GM12878 (cell line): ENCODE measurements around the gene FAM184B.

Source experiments
- ATF2 ChIP-seq: IDR thresholded peaks from 2 replicates; pipeline ENCODE4 v1.6.1; 2012; ENCODE audit warnings: low read length, inconsistent platforms
- CHD4 ChIP-seq: fragments of 200-600 bp; sonication (generic); IDR thresholded peaks from 2 replicates; pipeline ENCODE4 v1.6.1; 2016; ENCODE audit warnings: mild to moderate bottlenecking
- CREM ChIP-seq: IDR thresholded peaks from 2 replicates; pipeline ENCODE4 v1.6.1; 2014; ENCODE audit warnings: antibody characterized with exemption, low read depth
- CTCF ChIP-seq, 3 experiments: IDR thresholded peaks in 2 of 3; conservative IDR thresholded peaks in 1 of 3; 2 replicates each; pipeline ENCODE4 v1.5.1; 2011; ENCODE audit warnings: low read depth in 3 of 3, low read length in 3 of 3, mild to moderate bottlenecking in 3 of 3, control low read depth in 2 of 3, moderate library complexity in 2 of 3, inconsistent platforms in 1 of 3, mixed read lengths in 1 of 3; ENCODE audit not compliant: control insufficient read depth in 2 of 3, insufficient read depth in 1 of 3; ENCODE audit errors: extremely low read depth in 1 of 3
- ELK1 ChIP-seq: IDR thresholded peaks from 2 replicates; pipeline ENCODE4 v1.6.1; 2012; ENCODE audit warnings: low read depth, low read length, improper control_type of control experiment
- EZH2 ChIP-seq: IDR thresholded peaks from 2 replicates; pipeline ENCODE4 v1.6.1; 2012; ENCODE audit warnings: low read depth, mild to moderate bottlenecking, control low read depth, inconsistent platforms, low read length, borderline replicate concordance; ENCODE audit not compliant: control insufficient read depth
- HDAC2 ChIP-seq: fragments of 200-600 bp; sonication (generic); IDR thresholded peaks from 2 replicates; pipeline ENCODE4 v1.6.1; 2017
- LARP7 ChIP-seq: fragments of 450-650 bp; IDR thresholded peaks from 2 replicates; pipeline ENCODE4 v1.6.1; 2017; ENCODE audit warnings: mild to moderate bottlenecking
- POLR2A ChIP-seq: IDR thresholded peaks from 2 replicates; pipeline ENCODE4 v1.6.1; 2011; ENCODE audit warnings: low read depth, mild to moderate bottlenecking, low read length
- SP1 ChIP-seq: IDR thresholded peaks from one replicate; pipeline ENCODE4 v1.6.1; 2011; ENCODE audit warnings: low read depth, low read length
- TAF1 ChIP-seq: IDR thresholded peaks from 2 replicates; pipeline ENCODE4 v1.6.1; 2011; ENCODE audit warnings: mild to moderate bottlenecking, low read depth, low read length, borderline replicate concordance
- USF2 ChIP-seq: IDR thresholded peaks from 2 replicates; pipeline ENCODE4 v1.6.1; 2011; ENCODE audit warnings: low read depth, low read length, improper control_type of control experiment, borderline replicate concordance
- ZBTB11 ChIP-seq: fragments of 450-650 bp; formaldehyde crosslinking; IDR thresholded peaks from 2 replicates; pipeline ENCODE4 v1.5.0; 2022; ENCODE audit warnings: mild to moderate bottlenecking, missing genetic modification characterization

GRCh38 chr4:17701138-17701839, 80.1 kb downstream of the FAM184B start:
- no peak for TF ChIP-seq ATF2
- no peak for TF ChIP-seq POLR2A
- no peak for TF ChIP-seq USF2
- no peak for TF ChIP-seq HDAC2
- no peak for TF ChIP-seq CREM
- TF ChIP-seq CHD4, result no peak
- TF ChIP-seq SP1, result no peak
- TF ChIP-seq ELK1, result no peak
- no peak for TF ChIP-seq LARP7
- TF ChIP-seq TAF1, result no peak
- TF ChIP-seq ZBTB11, result no peak
- no peak for TF ChIP-seq EZH2
- no peak for TF ChIP-seq CTCF (IDR thresholded peaks at IDR 0.05 in 2 of 3, conservative IDR thresholded peaks at IDR 0.05 in 1 of 3; ENCODE audit: control insufficient read depth in 2 of 3, extremely low read depth in 1 of 3, insufficient read depth in 1 of 3, low read depth in 3 of 3, low read length in 3 of 3)
